Loucy (cell line): Measurements from ENCODE around the gene CNTNAP2.

Source experiments
- EZH2phosphoT487 ChIP-seq: fragments of 200-600 bp; IDR thresholded peaks from 2 replicates; pipeline ENCODE4 v1.6.1; 2018; ENCODE audit warnings: antibody characterized with exemption, mild to moderate bottlenecking, moderate library complexity, borderline replicate concordance
- TF ChIP-seq, protein P1 (sequence below): fragments of 200-600 bp; sonication (generic); conservative IDR thresholded peaks from 2 replicates; pipeline ENCODE4 v1.5.1; 2014; ENCODE audit warnings: mild to moderate bottlenecking, antibody characterized with exemption, low read length

DNA sequence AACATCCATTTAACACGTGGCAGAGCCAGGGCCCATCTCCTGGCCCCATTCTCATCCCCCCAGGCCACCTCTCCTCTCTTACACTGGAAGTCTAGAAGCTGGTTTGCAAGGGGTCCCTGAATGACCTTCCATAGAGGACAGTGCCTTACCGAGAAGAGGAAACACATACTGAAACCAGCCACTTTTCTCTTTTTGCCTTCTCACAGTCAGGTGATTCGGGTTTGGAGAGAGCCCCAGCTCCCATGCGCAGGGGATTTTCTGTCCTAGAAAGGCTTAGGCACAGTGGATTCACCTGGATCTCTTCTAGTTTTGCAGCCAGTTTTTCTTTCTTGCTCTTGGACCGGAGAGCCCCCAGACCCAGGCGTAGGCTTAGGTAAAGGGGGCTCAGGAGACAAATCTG lies 2139.8 kb downstream of the CNTNAP2 start:
- TF ChIP-seq, protein P1, sequence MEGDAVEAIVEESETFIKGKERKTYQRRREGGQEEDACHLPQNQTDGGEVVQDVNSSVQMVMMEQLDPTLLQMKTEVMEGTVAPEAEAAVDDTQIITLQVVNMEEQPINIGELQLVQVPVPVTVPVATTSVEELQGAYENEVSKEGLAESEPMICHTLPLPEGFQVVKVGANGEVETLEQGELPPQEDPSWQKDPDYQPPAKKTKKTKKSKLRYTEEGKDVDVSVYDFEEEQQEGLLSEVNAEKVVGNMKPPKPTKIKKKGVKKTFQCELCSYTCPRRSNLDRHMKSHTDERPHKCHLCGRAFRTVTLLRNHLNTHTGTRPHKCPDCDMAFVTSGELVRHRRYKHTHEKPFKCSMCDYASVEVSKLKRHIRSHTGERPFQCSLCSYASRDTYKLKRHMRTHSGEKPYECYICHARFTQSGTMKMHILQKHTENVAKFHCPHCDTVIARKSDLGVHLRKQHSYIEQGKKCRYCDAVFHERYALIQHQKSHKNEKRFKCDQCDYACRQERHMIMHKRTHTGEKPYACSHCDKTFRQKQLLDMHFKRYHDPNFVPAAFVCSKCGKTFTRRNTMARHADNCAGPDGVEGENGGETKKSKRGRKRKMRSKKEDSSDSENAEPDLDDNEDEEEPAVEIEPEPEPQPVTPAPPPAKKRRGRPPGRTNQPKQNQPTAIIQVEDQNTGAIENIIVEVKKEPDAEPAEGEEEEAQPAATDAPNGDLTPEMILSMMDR: no peak
- TF ChIP-seq EZH2phosphoT487: no peak
